GM12878 (cell line): ENCODE data around the gene TMCC3. TPM values are rescaled to one million over a fixed set of nuclear protein-coding genes. Genes with fewer than 3 reads are reported as not detected.
A peak's percentile ranks its signal among the peaks of the same experiment; 100 is the strongest.

ENCODE experiments used
- ATAC-seq: fragments of 200-7000 bp; cut with Tn5 transposase; 3 replicates; pipeline ENCODE4 v1.9.1; 2020; ENCODE audit warnings: mild to moderate bottlenecking, moderate library complexity
- BruUV-seq: library from RNA; stranded (reverse); fragments of 400-500 nt; replicated peaks from 2 replicates; lab custom pipeline; 2021; lab: Mats Ljungman, UMichigan
- CTCF ChIA-PET: fragments of 300-600 bp; sonication (Branson Sonifier 250); formaldehyde crosslinking; extraction: SDS; loops from one replicate; lab custom pipeline; 2021; ENCODE audit warnings: inconsistent platforms; lab: Yijun Ruan, JAX
- POLR2A ChIA-PET: fragments of 350-600 bp; formaldehyde crosslinking; extraction: SDS; loops from one replicate; lab custom pipeline; 2021; ENCODE audit warnings: inconsistent platforms; lab: Charles Lee
- RAD21 ChIA-PET: fragments of 300-600 bp; sonication (Branson Sonifier 250); formaldehyde crosslinking; loops from one replicate; lab custom pipeline; 2023; ENCODE audit warnings: antibody characterized with exemption; ENCODE audit not compliant: unreplicated experiment; lab: Charles Lee
- SMC1A ChIA-PET: fragments of 300-600 bp; sonication (Branson Sonifier 250); formaldehyde crosslinking; loops from one replicate; lab custom pipeline; 2023; ENCODE audit not compliant: unreplicated experiment, uncharacterized antibody; lab: Charles Lee
- DNase-seq: peaks from one replicate; pipeline ENCODE4 v3.0.0-alpha.2; 2011; ENCODE audit warnings: low read depth, low spot score
- FAIRE-seq: peaks from 3 replicates; lab custom pipeline; 2011; peaks lifted over from hg19 to GRCh38; lab: Jason Lieb, UNC
- H2AFZ ChIP-seq: 2 replicates; pipeline ENCODE4 v1.6.0; 2011; ENCODE audit warnings: low read depth, low read length, control low read depth; ENCODE audit not compliant: control insufficient read depth
- H3K27ac ChIP-seq: 2 replicates; pipeline ENCODE4 v1.5.1; 2011; ENCODE audit warnings: control low read depth; ENCODE audit not compliant: control insufficient read depth, insufficient read depth
- H3K27me3 ChIP-seq, 2 experiments: replicated peaks in 1 of 2; 2 replicates each; pipeline versions ENCODE4 v1.6.0 to v1.6.1; 2011; ENCODE audit warnings: low read length in 1 of 2; ENCODE audit not compliant: control insufficient read depth in 2 of 2, insufficient read depth in 2 of 2
- H3K36me3 ChIP-seq, 2 experiments: 2 replicates each; pipeline ENCODE4 v1.5.1; 2011; ENCODE audit warnings: low read length in 1 of 2; ENCODE audit not compliant: control insufficient read depth in 2 of 2, insufficient read depth in 2 of 2
- H3K4me1 ChIP-seq: 2 replicates; pipeline ENCODE4 v1.6.1; 2011; ENCODE audit warnings: mild to moderate bottlenecking, low read length, moderate library complexity, mixed read lengths; ENCODE audit not compliant: control insufficient read depth, insufficient read depth
- H3K4me2 ChIP-seq: 2 replicates; pipeline ENCODE4 v1.6.0; 2011; ENCODE audit warnings: control low read depth; ENCODE audit not compliant: control insufficient read depth, insufficient read depth
- H3K4me3 ChIP-seq: fragments of 200-600 bp; sonication (generic); 2 replicates; pipeline ENCODE4 v1.5.1; 2016
- H3K79me2 ChIP-seq: 2 replicates; pipeline ENCODE4 v1.6.0; 2011; ENCODE audit warnings: low read length; ENCODE audit not compliant: control insufficient read depth, insufficient read depth
- H3K9ac ChIP-seq: 2 replicates; pipeline ENCODE4 v1.8.0; 2011; ENCODE audit warnings: low read length, control low read depth, mixed read lengths; ENCODE audit not compliant: control insufficient read depth, insufficient read depth
- H3K9me3 ChIP-seq: replicated peaks from 3 replicates; pipeline ENCODE4 v1.5.1; 2011; ENCODE audit warnings: mild to moderate bottlenecking, low read length; ENCODE audit not compliant: control insufficient read depth, insufficient read depth
- H4K20me1 ChIP-seq: 2 replicates; pipeline ENCODE4 v1.6.0; 2011; ENCODE audit not compliant: control insufficient read depth, insufficient read depth
- BACH1 ChIP-seq: fragments of 450-650 bp; IDR thresholded peaks from 2 replicates; pipeline ENCODE4 v1.6.1; 2017; ENCODE audit warnings: mild to moderate bottlenecking, borderline replicate concordance
- BCL11A ChIP-seq: IDR thresholded peaks from 2 replicates; pipeline ENCODE4 v1.6.1; 2011; ENCODE audit warnings: low read depth, low read length
- CBFB ChIP-seq: IDR thresholded peaks from 2 replicates; pipeline ENCODE4 v1.6.1; 2016; ENCODE audit warnings: antibody characterized with exemption, low read depth
- CBX5 ChIP-seq: sonication (generic); IDR thresholded peaks from 2 replicates; pipeline ENCODE4 v1.6.1; 2016; ENCODE audit warnings: low read depth, moderate library complexity, mild to moderate bottlenecking, inconsistent platforms
- EED ChIP-seq: sonication (generic); IDR thresholded peaks from 2 replicates; pipeline ENCODE4 v1.6.1; 2016; ENCODE audit warnings: antibody characterized with exemption, low read depth
- HDAC2 ChIP-seq: fragments of 200-600 bp; sonication (generic); IDR thresholded peaks from 2 replicates; pipeline ENCODE4 v1.6.1; 2017
- IKZF1 ChIP-seq: fragments of 450-650 bp; conservative IDR thresholded peaks from 2 replicates; pipeline ENCODE4 v1.6.1; 2017; ENCODE audit warnings: antibody characterized with exemption, mild to moderate bottlenecking
- LARP7 ChIP-seq: fragments of 450-650 bp; IDR thresholded peaks from 2 replicates; pipeline ENCODE4 v1.6.1; 2017; ENCODE audit warnings: mild to moderate bottlenecking
- MEF2A ChIP-seq: IDR thresholded peaks from 2 replicates; pipeline ENCODE4 v1.6.1; 2011; ENCODE audit warnings: low read depth, mild to moderate bottlenecking, low read length, moderate library complexity; ENCODE audit not compliant: insufficient read depth
- MEF2B ChIP-seq: fragments of 450-650 bp; IDR thresholded peaks from 2 replicates; pipeline ENCODE4 v1.6.1; 2018; ENCODE audit warnings: mild to moderate bottlenecking, moderate library complexity; ENCODE audit not compliant: partially characterized antibody, poor library complexity, severe bottlenecking
- MTA3 ChIP-seq: IDR thresholded peaks from 2 replicates; pipeline ENCODE4 v1.6.1; 2012; ENCODE audit warnings: low read length, inconsistent platforms, borderline replicate concordance
- NFYB ChIP-seq: IDR thresholded peaks from 2 replicates; pipeline ENCODE4 v1.6.1; 2011; ENCODE audit warnings: low read depth, mild to moderate bottlenecking, low read length, improper control_type of control experiment, moderate library complexity; ENCODE audit not compliant: insufficient read depth
- NR2C1 ChIP-seq: fragments of 450-650 bp; IDR thresholded peaks from 2 replicates; pipeline ENCODE4 v1.6.1; 2017; ENCODE audit warnings: antibody characterized with exemption, mild to moderate bottlenecking, moderate library complexity
- RAD21 ChIP-seq: IDR thresholded peaks from 2 replicates; pipeline ENCODE4 v1.6.1; 2011; ENCODE audit warnings: mild to moderate bottlenecking, low read depth, low read length, moderate library complexity; ENCODE audit not compliant: insufficient read depth
- RAD51 ChIP-seq: fragments of 450-650 bp; IDR thresholded peaks from 2 replicates; pipeline ENCODE4 v1.6.1; 2016; ENCODE audit warnings: moderate library complexity, mild to moderate bottlenecking, inconsistent platforms
- RBBP5 ChIP-seq: fragments of 200-600 bp; sonication (generic); conservative IDR thresholded peaks from 2 replicates; pipeline ENCODE4 v1.6.1; 2016
- RUNX3 ChIP-seq: IDR thresholded peaks from 2 replicates; pipeline ENCODE4 v1.6.1; 2012; ENCODE audit warnings: low read length, inconsistent platforms
- SMC3 ChIP-seq: IDR thresholded peaks from 2 replicates; pipeline ENCODE4 v1.6.1; 2011; ENCODE audit warnings: low read length, improper control_type of control experiment, borderline replicate concordance
- YY1 ChIP-seq: IDR thresholded peaks from 2 replicates; pipeline ENCODE4 v1.6.1; 2011; ENCODE audit warnings: low read depth, mild to moderate bottlenecking, low read length
- WGBS: methylation state at CpG from one replicate; pipeline ENCODE4 v1.1.6; 2016; ENCODE audit warnings: low lambda C conversion rate; ENCODE audit not compliant: insufficient replicate concordance, insufficient coverage; ENCODE audit errors: missing lambda C conversion rate; 5-methylcytosine and 5-hydroxymethylcytosine counted together
- in situ Hi-C: fragments of 300-500 bp; cut with MboI; formaldehyde crosslinking; loops from 9 replicates; pipeline ENCODE4 v1.14.3; 2018; ENCODE audit warnings: mixed read lengths
- intact Hi-C: fragments of 100-400 bp; cut with micrococcal nuclease; formaldehyde crosslinking; loops from one replicate; pipeline ENCODE4 v1.14.2; 2022; ENCODE audit not compliant: unreplicated experiment
- polyA plus RNA-seq, 11 experiments: library from polyadenylated mRNA; depleted of rRNA in 4 of 11; unstranded in 6 of 11; stranded (reverse) in 5 of 11; fragments of >200 nt; fragmentation: Nextera tagmentation in 4 of 11; fragmentation: Illumina TruSeq in 1 of 11; extraction: Ambion mirVana in 4 of 11; extraction: Trizol in 1 of 11; gene quantifications; 1 replicate in 1 of 11; 2 replicates in 10 of 11; pipeline versions ENCODE4 v1.2.1 to v1.2.3, GENCODE V29; 2011 to 2016; ENCODE audit warnings: inconsistent platforms in 2 of 11, missing spikeins in 2 of 11, low read depth in 1 of 11
- total RNA-seq, 4 experiments: library from RNA; depleted of rRNA in 3 of 4; stranded (reverse); fragments of >200 nt in 3 of 4; fragmentation: Illumina TruSeq in 1 of 4; extraction: Trizol in 1 of 4; gene quantifications; 2 replicates each; pipeline versions ENCODE4 v1.2.1 to v1.2.3, GENCODE V29; 2013 to 2021
- TF ChIP-seq, protein P1 (sequence below): fragments of 150-350 bp; IDR thresholded peaks from 2 replicates; pipeline ENCODE4 v1.6.1; 2014; ENCODE audit warnings: mild to moderate bottlenecking, low read depth, low read length
- TF ChIP-seq, protein P2 (sequence below), 3 experiments: IDR thresholded peaks in 2 of 3; conservative IDR thresholded peaks in 1 of 3; 2 replicates each; pipeline ENCODE4 v1.5.1; 2011; ENCODE audit warnings: low read depth in 3 of 3, low read length in 3 of 3, mild to moderate bottlenecking in 3 of 3, control low read depth in 2 of 3, moderate library complexity in 2 of 3, inconsistent platforms in 1 of 3, mixed read lengths in 1 of 3; ENCODE audit not compliant: control insufficient read depth in 2 of 3, insufficient read depth in 1 of 3; ENCODE audit errors: extremely low read depth in 1 of 3

The TMCC3 gene
- total and polyA plus RNA-seq, 10 of the 15 experiments (the other 5 are each of a cell fraction or from before 2014, with no cell fraction given) = 5.8 to 29.8 (median 12.6) TPM

DNA sequence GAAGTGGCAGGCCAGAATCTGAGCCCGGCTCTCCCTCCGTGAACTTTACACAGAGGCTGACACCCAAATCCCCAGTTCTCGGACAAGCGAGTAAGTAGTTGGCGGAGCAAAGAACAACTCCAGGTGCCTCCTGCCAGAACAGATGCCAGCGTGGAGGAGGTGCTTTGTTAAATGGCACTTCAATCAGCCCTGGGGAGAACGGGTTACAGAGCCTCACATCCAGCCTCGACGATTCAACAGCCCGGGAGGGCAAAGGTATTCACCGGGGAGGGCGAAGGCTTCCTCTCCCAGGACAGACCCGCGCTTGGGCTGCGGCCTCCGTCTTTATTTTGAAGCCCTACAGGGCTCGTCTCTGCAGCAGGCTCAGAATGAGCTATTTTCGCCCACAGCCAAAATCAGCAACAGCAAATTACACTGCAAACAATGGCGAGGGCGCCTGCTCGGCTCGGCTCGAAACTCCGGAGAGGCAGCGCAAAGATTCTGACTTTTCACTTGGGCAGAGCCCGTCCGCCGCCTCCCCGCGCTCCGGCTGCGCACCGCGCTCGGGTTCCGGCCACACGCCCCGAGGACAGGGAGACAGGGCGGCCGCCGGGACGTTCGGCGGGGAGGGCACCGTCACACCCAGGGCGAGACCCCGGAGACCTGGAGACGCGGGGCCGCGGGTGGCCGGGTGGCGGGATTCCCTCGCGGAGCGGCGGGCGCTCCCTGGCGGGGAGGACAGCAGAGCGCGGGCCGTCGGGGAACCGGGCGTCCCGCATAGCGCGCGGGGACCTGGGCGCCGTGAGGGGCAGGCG lies 811 bp downstream of the TMCC3 start:
- H3K4me1 ChIP-seq = peaks cover 3% of the 10 kb centered on the region
- peak overlapping the region; percentile 40; the same call in 1 of the 2 replicates for H3K9ac ChIP-seq
- ChIA-PET CTCF (interaction anchor here (1.0 kb wide), 1 partner anchor 17 kb away, joined by 3 read pairs; no protein-coding TSS in a partner anchor), POLR2A (interaction anchor here (0.6 kb wide), 1 partner anchor 86 kb away, joined by 4 read pairs; no protein-coding TSS in a partner anchor), RAD21 (interaction anchor here (0.6 to 0.9 kb wide), 2 partner anchors 27 to 346 kb away, joined by 3 to 5 read pairs; no protein-coding TSS in a partner anchor), SMC1A (interaction anchor here (0.9 to 1.4 kb wide), 2 partner anchors 27 to 225 kb away, joined by 3 to 5 read pairs; no protein-coding TSS in a partner anchor)
- no peaks in the 10 kb centered on the region for H3K27me3 ChIP-seq
- no peaks in the 10 kb centered on the region for H3K9me3 ChIP-seq
- peak overlapping the region; percentile 78 for H3K4me2 ChIP-seq
- FAIRE-seq (no peak), ATAC-seq (peak; percentile 64), DNase-seq (no peak)
- 0 out of 2 replicates have a peak, but pooled peaks cover 6% of the 10 kb centered on the region for H4K20me1 ChIP-seq
- intact Hi-C loops (loop anchor here (10.0 kb wide), 1 partner anchor 115 kb away; no protein-coding TSS in a partner anchor), in situ Hi-C loops (no loop called here)
- 30% methylated on average over 44 of the region's 72 CpGs for WGBS
- H3K27ac ChIP-seq = no peak overlapping the region
- BruUV-seq = no TSS peak
- H3K4me3 ChIP-seq = peak overlapping the region; percentile 68
- H2AFZ ChIP-seq = peak overlapping the region; percentile 26
- peaks cover 1% of the 10 kb centered on the region; the same call in 1 of the 2 replicates for H3K79me2 ChIP-seq
- H3K36me3 ChIP-seq = peaks cover 0 to 2% of the 10 kb centered on the region in 2 experiments; a peak in 1 of 4 replicates
- TF ChIP-seq EED = 0 out of 2 replicates have a peak, but pooled peaks have one; percentile 29
- no peak for TF ChIP-seq RBBP5
- TF ChIP-seq, protein P1, sequence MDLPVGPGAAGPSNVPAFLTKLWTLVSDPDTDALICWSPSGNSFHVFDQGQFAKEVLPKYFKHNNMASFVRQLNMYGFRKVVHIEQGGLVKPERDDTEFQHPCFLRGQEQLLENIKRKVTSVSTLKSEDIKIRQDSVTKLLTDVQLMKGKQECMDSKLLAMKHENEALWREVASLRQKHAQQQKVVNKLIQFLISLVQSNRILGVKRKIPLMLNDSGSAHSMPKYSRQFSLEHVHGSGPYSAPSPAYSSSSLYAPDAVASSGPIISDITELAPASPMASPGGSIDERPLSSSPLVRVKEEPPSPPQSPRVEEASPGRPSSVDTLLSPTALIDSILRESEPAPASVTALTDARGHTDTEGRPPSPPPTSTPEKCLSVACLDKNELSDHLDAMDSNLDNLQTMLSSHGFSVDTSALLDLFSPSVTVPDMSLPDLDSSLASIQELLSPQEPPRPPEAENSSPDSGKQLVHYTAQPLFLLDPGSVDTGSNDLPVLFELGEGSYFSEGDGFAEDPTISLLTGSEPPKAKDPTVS = no peak
- TF ChIP-seq RUNX3 = 0 out of 2 replicates have a peak, but pooled peaks have one; percentile 4
- TF ChIP-seq YY1 = 0 out of 2 replicates have a peak, but pooled peaks have one; percentile 34
- no peak for TF ChIP-seq CBX5
- no peak for TF ChIP-seq NR2C1
- no peak for TF ChIP-seq BCL11A
- TF ChIP-seq MEF2B = no peak
- TF ChIP-seq SMC3 = peak; percentile 11; the same call in 1 of the 2 replicates
- TF ChIP-seq MEF2A = no peak
- TF ChIP-seq RAD21 = peak; percentile 37; the same call in 1 of the 2 replicates
- no peak for TF ChIP-seq CBFB
- TF ChIP-seq RAD51 = no peak
- TF ChIP-seq IKZF1 = peak; percentile 57
- TF ChIP-seq NFYB = no peak
- TF ChIP-seq LARP7 = no peak
- TF ChIP-seq BACH1 = peak; percentile 19; the same call in 1 of the 2 replicates
- peak; percentile 70; the same call in 1 of the 2 replicates for TF ChIP-seq HDAC2
- TF ChIP-seq MTA3 = 0 out of 2 replicates have a peak, but pooled peaks have one; percentile 53
- TF ChIP-seq, protein P2, sequence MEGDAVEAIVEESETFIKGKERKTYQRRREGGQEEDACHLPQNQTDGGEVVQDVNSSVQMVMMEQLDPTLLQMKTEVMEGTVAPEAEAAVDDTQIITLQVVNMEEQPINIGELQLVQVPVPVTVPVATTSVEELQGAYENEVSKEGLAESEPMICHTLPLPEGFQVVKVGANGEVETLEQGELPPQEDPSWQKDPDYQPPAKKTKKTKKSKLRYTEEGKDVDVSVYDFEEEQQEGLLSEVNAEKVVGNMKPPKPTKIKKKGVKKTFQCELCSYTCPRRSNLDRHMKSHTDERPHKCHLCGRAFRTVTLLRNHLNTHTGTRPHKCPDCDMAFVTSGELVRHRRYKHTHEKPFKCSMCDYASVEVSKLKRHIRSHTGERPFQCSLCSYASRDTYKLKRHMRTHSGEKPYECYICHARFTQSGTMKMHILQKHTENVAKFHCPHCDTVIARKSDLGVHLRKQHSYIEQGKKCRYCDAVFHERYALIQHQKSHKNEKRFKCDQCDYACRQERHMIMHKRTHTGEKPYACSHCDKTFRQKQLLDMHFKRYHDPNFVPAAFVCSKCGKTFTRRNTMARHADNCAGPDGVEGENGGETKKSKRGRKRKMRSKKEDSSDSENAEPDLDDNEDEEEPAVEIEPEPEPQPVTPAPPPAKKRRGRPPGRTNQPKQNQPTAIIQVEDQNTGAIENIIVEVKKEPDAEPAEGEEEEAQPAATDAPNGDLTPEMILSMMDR (IDR thresholded peaks at IDR 0.05 in 2 of 3, conservative IDR thresholded peaks at IDR 0.05 in 1 of 3; ENCODE audit: control insufficient read depth in 2 of 3, extremely low read depth in 1 of 3, insufficient read depth in 1 of 3, low read depth in 3 of 3, low read length in 3 of 3) = peak; percentile 30 to 33 (median 32); a peak in 5 of 6 replicates
